Left cardiac atrium (tissue), 4 donors: ENCODE results near the gene TCF7L1. TPM values are rescaled to one million over a fixed set of nuclear protein-coding genes. Genes with fewer than 3 reads are reported as not detected.

Source experiments
- ATAC-seq, 2 donors: fragments of 200-7000 bp; cut with Tn5 transposase; one replicate each; pipeline ENCODE4 v1.9.1; 2020; ENCODE audit warnings: mild to moderate bottlenecking in 2 of 2, moderate library complexity in 2 of 2
- DNase-seq: peaks from one replicate; pipeline ENCODE4 v3.0.0-alpha.2; 2020
- intact Hi-C, 2 donors: fragments of 100-400 bp; cut with DNase I; formaldehyde crosslinking; loops; one replicate each; pipeline versions ENCODE4 v1.14.1 to v1.15.1; 2022 to 2023
- total RNA-seq, 2 donors: library from RNA; stranded (reverse); fragmentation: NEBNext Ultra II Directional; extraction: Animal tissue kit (Norgen Biotek cat#: 25700); gene quantifications; one replicate each; pipeline ENCODE4 v1.2.1, GENCODE V29; 2021
- donor health status: DM: no; HTN: yes; CAD: no.
- donor health status: DM: no; HTN: yes; CAD: no; lungs with severe emphysema.
- donor health status: DM: yes; HTN: yes; CAD: no.
- donor health status: Dilated cardiomyopathy.

The TCF7L1 gene
- total RNA-seq, 2 donors from 2014 or later = 17.1 to 17.3 TPM

DNA sequence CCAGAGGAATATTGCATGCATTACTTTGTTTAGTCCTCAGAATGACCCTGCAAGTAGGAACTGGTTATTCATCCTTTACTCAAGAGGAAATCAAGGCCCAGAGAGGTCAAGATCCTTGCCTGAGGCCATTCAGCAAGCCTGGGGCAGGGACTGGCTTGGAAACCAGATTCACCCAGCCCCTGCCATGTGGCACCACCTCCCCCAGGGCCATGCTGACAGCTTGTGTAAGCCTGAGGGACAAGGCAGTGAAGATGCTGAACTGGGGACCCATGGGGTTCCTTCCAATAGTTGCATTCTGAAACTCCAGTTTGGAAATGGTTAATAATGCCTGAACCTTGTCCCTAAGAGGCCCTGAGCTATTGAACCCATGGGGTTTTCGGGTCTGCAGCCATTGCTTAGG is 24.2 kb downstream of the TCF7L1 start:
- no peak for DNase-seq

DNA sequence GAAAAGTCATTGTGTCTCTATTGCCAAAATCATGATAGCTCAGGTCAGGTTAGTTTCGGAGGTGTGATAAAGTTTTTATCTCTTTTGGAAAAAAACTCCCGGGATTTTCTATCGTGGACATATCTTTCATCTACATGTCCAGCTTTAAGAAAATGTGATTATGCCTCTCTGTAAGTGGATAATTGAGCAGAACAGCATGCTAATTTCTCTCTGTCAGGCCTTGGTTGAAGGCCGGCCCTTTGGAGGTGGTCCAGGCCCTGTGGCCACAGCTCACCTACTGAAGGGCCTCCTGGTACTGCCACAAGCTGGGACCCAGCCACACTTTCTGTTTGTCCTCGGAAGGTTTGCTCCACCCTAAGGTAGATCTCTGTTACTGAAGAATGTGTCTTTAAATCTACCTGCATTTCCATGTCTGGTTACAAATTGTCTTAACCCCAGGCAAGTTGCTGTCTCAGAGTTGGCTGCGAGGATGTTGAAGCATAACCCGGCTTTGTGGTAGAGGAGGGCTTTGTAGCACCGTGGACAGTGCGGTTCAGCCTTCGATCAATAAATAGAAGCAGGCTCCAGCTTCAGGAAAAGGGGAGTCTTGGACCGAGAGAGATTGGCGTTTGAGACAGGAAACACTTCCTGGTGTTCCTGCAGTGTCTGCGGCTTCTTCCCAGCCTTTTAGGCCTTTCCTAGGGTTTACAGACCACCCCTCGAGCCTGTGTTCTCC is 25.5 kb downstream of the TCF7L1 start:
- no peak for DNase-seq
- no peak for ATAC-seq
- intact Hi-C loops = no loop called here

More for the DNA sequence above, 24.2 kb downstream of the TCF7L1 start:
- no peak for ATAC-seq
- intact Hi-C loops = no loop called here

GRCh38 chr2:85159589-85159988 is 26.4 kb downstream of the TCF7L1 start:
- intact Hi-C loops = no loop called here
- ATAC-seq = no peak
- DNase-seq = no peak

GRCh38 chr2:85160966-85161960 is 28.1 kb downstream of the TCF7L1 start:
- DNase-seq (no peak), ATAC-seq (peak in 1 of 2 donors; percentile 14)
- intact Hi-C loops = no loop called here

GRCh38 chr2:85162746-85163301 is 29.6 kb downstream of the TCF7L1 start:
- peak; percentile 59 to 67 for ATAC-seq
- intact Hi-C loops = no loop called here
- DNase-seq = no peak

DNA sequence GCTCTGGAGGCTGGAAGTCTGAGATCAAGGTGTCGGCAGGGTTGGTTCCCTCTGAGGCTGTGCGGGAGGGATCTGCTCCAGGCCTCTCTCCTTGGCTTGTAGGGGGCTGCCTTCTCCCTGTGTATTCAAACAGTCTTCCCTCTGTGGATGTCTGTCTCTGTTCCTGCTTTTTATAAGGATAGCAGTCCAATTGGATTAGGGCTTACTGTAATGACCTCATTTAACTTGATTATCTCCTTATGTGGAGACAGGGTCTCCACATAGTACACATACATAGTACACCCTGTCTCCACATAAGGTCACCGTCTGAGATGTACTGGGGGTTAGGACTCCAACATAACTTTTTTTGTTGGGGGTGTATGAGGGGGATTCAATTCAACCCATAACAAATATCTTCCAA is 30.5 kb downstream of the TCF7L1 start:
- ATAC-seq (no peak), DNase-seq (no peak)
- intact Hi-C loops = no loop called here

GRCh38 chr2:85164145-85164569 is 31.0 kb downstream of the TCF7L1 start:
- DNase-seq (no peak), ATAC-seq (no peak)
- intact Hi-C loops = no loop called here

DNA sequence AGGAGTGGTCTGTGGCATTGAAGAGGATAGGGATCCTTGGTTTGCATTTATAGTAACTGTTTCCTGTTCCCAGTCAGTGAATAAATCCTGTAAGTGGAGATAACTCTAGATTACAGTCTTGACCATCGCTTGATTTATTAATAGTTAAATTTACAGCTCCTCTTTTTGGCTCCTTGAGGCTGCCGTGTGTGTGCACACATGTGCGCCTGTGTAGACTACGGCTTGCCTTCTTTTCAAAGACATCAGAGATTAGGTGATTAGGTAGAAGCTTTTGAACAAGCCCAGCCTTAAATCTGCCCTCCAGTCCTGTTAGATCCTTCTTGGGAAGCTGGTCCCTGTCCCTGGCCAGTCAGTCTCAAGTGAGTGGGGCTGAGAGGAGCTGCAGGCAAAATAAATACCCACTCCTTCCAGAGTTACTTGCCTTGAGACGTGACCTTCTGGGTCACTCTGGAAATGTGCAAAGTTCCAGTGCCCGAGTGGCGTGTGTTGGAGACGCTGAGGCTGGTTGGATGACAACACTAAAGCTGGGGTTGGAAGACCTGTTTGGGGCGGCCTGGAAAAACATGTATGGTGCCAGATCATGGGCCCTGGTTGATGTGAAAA is 32.0 kb downstream of the TCF7L1 start:
- no peak for DNase-seq
- intact Hi-C loops = no loop called here
- ATAC-seq = no peak

GRCh38 chr2:85166021-85166420 is 32.8 kb downstream of the TCF7L1 start:
- DNase-seq (no peak), ATAC-seq (no peak)
- intact Hi-C loops = no loop called here

DNA sequence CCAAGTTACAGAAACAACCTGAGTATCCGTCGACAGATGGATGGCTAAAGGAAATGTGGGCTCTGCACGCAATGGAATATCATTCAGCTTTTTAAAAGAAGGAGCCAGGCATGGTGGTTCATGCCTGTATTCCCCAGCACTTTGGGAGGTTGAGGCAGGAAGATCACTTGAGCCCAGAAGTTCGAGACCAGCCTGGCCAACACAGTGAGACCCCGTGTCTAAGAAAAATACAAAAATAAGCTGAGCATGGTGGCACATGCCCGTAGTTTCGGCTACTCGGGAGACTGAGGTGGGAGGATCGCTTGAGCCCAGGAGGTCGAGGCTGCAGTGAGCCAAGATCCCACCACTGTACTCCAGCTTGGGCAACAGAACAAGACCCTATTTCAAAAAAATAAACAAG is 34.3 kb downstream of the TCF7L1 start:
- intact Hi-C loops = no loop called here
- no peak for DNase-seq
- no peak for ATAC-seq

GRCh38 chr2:85168942-85169341 is 35.8 kb downstream of the TCF7L1 start:
- DNase-seq (no peak), ATAC-seq (no peak)
- intact Hi-C loops = no loop called here

GRCh38 chr2:85169581-85169980 is 36.4 kb downstream of the TCF7L1 start:
- no peak for DNase-seq
- no peak for ATAC-seq
- intact Hi-C loops = no loop called here

DNA sequence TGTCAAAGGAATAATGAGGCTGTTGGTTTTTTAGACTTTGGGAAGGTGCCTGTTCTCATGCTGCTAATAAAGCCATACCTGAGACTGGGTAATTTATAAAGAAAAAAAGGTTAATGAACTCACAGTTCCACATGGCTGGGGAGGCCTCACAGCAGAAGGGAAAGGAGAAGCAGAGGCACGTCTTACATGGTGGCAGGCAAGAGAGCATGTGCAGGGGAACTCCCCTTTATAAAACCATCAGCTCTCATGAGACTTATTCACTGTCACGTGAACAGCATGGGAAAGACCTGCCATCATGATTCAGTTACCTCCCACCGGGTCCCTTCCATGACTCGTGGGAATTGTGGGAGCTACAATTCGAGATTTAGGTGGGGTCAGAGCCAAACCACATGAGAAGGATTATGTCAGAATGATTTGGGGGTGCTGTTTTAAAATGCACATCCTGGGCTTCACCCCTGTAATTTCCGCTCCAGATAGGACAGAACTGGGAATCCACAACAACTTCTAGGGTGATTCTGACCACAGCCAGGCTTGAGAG is 37.8 kb downstream of the TCF7L1 start:
- no peak for ATAC-seq
- DNase-seq = no peak
- intact Hi-C loops = no loop called here

GRCh38 chr2:85171916-85172315 is 38.7 kb downstream of the TCF7L1 start:
- intact Hi-C loops = no loop called here

DNA sequence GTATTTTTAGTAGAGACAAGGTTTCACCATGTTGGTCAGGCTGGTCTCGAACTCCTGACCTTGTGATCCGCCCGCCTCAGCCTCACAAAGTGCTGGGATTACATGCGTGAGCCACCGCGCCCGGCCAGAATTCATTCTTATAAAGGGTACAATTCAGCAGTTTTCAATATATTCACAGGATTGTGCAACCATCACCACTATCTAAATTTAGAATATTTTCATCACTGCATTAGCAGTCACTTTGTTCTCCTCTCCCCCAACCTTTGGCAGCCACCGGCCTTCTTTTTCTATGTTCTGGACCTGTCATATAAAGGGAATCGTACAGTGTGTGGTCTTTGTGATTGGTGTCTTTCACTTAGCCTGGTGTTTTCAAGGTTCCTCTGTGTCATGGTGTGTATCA is 40.7 kb downstream of the TCF7L1 start:
- ATAC-seq = peak; percentile 36 to 58
- DNase-seq = peak; percentile 39
- intact Hi-C loops = no loop called here

More at GRCh38 chr2:85171916-85172315, 38.7 kb downstream of the TCF7L1 start:
- ATAC-seq = no peak
- no peak for DNase-seq

DNA sequence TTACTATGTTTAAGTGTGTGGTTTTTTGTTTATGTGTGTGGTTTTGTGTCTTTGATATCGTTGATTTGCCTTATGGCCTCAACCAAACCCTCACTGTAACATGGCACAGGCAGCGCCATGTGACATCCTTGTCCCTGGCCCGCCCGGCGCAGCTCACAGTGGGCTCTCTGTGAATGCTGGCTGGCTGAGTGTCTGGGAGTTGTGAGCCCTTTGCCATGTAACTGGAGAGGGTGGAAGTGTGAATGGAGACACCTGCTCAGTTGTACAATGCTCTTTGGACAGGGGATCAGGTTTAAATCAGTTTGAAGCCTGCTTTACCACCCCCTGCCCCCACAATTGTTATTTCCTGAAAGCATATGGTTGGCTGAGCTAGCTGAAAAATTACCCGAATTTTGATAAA is 41.8 kb downstream of the TCF7L1 start:
- peak in 1 of 2 donors; percentile 50 for ATAC-seq
- intact Hi-C loops = no loop called here
- DNase-seq = no peak

DNA sequence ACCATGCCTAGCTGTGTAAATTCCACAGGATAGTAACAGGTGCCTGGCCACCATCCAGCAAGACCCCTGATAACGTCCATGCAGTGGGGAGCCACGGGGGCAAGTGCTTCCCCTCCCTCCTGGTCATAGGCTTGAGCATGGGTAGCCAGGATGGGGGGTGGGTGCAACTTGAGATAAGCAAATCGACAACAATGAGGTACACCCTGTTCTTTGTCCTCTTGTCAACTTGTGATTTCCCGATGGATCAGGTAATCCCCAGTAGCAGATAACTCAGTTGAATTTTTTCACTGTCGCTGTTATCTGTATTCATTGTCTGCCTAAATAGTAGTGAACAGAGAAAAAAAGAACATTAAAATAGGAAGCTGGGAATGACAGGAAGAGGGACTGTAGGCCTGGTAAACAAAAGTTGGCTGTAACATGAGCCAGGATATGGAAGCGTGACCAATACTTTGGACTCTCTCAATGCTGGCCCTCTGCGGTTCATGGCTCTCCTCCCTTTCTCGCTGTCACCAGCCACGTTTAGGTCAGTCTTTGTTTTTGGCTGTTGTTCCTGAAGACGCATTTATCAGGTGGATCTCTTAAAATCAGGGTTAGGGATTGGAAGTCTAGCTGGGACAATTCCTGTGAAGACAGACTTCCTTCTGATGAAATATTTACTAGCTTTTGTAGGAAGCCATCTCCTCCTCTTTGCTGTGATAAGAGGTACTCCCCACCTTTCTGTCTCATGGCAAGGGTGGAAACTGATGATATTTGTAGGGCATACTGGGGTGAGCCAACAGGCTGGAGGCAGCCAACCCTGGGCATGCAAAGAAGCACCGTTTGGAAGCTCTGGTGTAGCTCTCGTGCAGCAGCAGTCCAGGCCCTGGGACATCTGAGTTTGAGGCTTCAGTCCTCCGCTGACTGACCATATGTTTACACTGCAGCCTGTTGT is 42.4 kb downstream of the TCF7L1 start:
- ATAC-seq = peak; percentile 76 to 82
- DNase-seq = peak; percentile 47
- intact Hi-C loops = no loop called here
